Kidney epithelial cell (primary cell): ENCODE results near the gene ILK. TPM values are rescaled to one million over a fixed set of nuclear protein-coding genes. Genes with fewer than 3 reads are reported as not detected.

Experiments used
- DNase-seq: peaks from one replicate; pipeline ENCODE4 v3.0.0-alpha.2; 2010; ENCODE audit warnings: low read depth
- H3K27me3 ChIP-seq: 2 replicates; pipeline ENCODE4 v1.6.0; 2011; ENCODE audit warnings: low read length; ENCODE audit not compliant: control insufficient read depth, insufficient read depth
- H3K36me3 ChIP-seq: 2 replicates; pipeline ENCODE4 v1.5.1; 2011; ENCODE audit warnings: low read length; ENCODE audit not compliant: control insufficient read depth, insufficient read depth
- H3K4me3 ChIP-seq: 2 replicates; pipeline ENCODE4 v1.5.1; 2011; ENCODE audit warnings: low read depth, mild to moderate bottlenecking, control low read depth, low read length
- total RNA-seq: library from RNA; depleted of rRNA; stranded (reverse); fragments of >200 nt; gene quantifications from 2 replicates; pipeline ENCODE4 v1.2.3, GENCODE V29; 2015
- TF ChIP-seq, protein P1 (sequence below): IDR thresholded peaks from 2 replicates; pipeline ENCODE4 v1.5.1; 2011; ENCODE audit warnings: mild to moderate bottlenecking, moderate library complexity, low read length, control low read depth, inconsistent platforms; ENCODE audit not compliant: insufficient read depth, poor library complexity, severe bottlenecking

Gene ILK
- total RNA-seq, 1 donor from 2014 or later = 154 TPM

GRCh38 chr11:6565988-6566703, 37.4 kb upstream of the ILK start:
- TF ChIP-seq, protein P1, sequence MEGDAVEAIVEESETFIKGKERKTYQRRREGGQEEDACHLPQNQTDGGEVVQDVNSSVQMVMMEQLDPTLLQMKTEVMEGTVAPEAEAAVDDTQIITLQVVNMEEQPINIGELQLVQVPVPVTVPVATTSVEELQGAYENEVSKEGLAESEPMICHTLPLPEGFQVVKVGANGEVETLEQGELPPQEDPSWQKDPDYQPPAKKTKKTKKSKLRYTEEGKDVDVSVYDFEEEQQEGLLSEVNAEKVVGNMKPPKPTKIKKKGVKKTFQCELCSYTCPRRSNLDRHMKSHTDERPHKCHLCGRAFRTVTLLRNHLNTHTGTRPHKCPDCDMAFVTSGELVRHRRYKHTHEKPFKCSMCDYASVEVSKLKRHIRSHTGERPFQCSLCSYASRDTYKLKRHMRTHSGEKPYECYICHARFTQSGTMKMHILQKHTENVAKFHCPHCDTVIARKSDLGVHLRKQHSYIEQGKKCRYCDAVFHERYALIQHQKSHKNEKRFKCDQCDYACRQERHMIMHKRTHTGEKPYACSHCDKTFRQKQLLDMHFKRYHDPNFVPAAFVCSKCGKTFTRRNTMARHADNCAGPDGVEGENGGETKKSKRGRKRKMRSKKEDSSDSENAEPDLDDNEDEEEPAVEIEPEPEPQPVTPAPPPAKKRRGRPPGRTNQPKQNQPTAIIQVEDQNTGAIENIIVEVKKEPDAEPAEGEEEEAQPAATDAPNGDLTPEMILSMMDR = no peak
- Histone ChIP-seq H3K4me3 (no peak overlapping the region), H3K27me3 (peaks cover 8% of the 10 kb centered on the region), H3K36me3 (no peaks in the 10 kb centered on the region)
- no peak for DNase-seq

DNA sequence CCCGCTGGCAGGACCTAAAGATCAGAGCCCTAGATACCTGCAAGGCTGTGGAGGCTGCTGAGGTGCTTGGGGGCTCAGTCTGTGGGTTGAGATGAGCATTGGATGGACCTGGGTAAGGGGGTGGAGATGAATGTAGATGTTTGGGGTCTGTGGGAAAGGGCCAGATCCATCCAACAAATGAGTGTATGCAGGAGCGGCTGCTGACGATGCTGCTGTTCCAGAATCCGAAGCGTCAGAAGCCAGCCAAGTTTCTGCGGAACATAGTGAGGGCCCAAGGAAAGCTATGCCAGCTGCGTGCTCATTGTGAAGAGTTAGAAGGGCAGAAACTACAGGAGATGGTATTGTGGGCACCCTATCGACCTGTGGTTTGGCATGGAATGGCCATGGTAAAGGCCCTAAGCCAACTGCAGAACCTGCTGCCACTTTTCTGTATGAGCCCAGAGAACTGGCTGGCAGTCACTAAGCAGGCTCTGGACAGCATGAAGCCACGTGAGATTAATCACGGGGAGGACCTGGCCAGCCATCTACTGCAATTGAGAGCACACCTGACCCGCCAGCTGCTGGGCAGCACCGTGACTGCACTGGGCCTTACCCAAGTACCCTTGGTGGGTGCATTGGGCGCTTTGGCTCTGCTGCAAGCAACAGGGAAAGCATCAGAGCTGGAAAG, 36.7 kb upstream of the ILK start:
- peaks cover 13% of the 10 kb centered on the region for H3K27me3 ChIP-seq
- no peaks in the 10 kb centered on the region for H3K36me3 ChIP-seq
- TF ChIP-seq, protein P1 = no peak
- H3K4me3 ChIP-seq = no peak overlapping the region
- DNase-seq = no peak

GRCh38 chr11:6567371-6567745, 36.2 kb upstream of the ILK start:
- H3K36me3 ChIP-seq = no peaks in the 10 kb centered on the region
- peaks cover 13% of the 10 kb centered on the region for H3K27me3 ChIP-seq
- no peak overlapping the region for H3K4me3 ChIP-seq
- DNase-seq = no peak
- TF ChIP-seq, protein P1 = no peak

DNA sequence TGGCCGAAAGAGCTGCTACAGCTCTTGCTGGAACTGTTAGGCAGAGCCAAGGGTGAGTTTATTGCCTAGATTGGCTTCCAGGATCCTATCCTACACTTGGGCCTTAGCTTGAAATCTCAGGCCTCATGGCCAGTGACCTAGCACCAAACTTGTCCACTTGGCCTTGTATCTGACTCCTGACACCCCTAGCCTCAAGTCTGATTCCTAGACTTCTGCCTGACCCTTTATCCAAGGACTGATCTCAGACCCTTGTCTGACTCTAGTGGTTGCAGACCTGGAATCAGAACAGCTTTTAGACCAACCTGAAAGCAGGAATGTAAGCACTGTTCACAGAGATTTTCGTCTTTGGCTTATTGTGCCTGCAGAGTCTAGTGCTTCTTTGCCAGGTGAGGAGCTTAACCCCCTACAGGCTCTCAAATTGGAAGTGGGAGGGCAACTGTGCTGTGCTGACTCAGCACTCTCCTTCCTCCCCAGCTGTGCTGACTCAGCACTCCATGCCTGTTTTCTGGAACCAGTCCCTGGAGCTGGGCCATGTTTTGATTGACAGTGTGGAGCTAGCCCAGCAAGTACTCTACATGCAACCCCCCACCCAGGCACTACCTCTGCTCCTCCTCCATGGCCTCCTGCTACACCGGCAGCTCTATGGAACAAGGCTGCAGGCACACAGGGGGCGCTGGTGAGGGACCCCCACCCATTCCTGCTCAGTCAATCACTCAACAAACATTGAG, 35.2 kb upstream of the ILK start:
- H3K27me3 ChIP-seq = peaks cover 13% of the 10 kb centered on the region
- H3K36me3 ChIP-seq = no peaks in the 10 kb centered on the region
- TF ChIP-seq, protein P1 = peak; percentile 15
- no peak overlapping the region for H3K4me3 ChIP-seq
- DNase-seq = peak; percentile 19

DNA sequence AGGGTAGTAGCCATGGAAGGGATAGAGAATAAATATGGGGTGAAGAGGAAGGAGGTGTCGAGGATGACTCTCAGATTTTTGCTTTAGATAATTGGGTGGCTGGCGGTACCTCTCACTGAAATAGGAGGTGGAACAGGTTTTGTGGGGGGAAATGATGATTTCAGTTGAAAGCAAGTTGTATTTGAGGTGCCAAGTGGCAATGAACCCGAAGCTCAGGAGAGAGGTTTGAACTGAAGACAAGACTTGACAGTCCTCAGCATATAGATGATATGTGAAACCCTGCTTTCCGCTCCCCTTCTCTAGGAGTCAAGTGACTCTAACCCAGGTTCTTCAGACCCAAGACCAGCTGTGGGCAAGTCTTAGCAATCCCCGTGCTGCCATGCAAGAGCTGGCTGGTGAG, 33.9 kb upstream of the ILK start:
- TF ChIP-seq, protein P1 = no peak
- DNase-seq = no peak
- Histone ChIP-seq H3K27me3 (peaks cover 13% of the 10 kb centered on the region), H3K36me3 (no peaks in the 10 kb centered on the region), H3K4me3 (no peak overlapping the region)
